MCF 10A (cell line): ENCODE data around the gene PTPRG. TPM values are rescaled to one million over a fixed set of nuclear protein-coding genes. Genes with fewer than 3 reads are reported as not detected.

Experiments
- BruUV-seq: library from RNA; stranded (reverse); fragments of 400-500 nt; replicated peaks from 2 replicates; lab custom pipeline; 2021; lab: Mats Ljungman, UMichigan
- CTCF ChIA-PET: fragments of 300-600 bp; sonication (Branson Sonifier 250); formaldehyde crosslinking; extraction: SDS; loops from one replicate; lab custom pipeline; 2021; ENCODE audit warnings: antibody characterized with exemption, inconsistent platforms; lab: Yijun Ruan, JAX
- POLR2A ChIA-PET: fragments of 300-600, 350-650 bp; sonication (Branson Sonifier 250); formaldehyde crosslinking; extraction: SDS; loops from one replicate; lab custom pipeline; 2020; ENCODE audit warnings: antibody characterized with exemption, inconsistent platforms; lab: Yijun Ruan, JAX
- DNase-seq: peaks from one replicate; pipeline ENCODE4 v3.0.0-alpha.2; 2018; ENCODE audit not compliant: unreplicated experiment
- H3K27ac Mint-ChIP-seq: one replicate; pipeline ENCODE4 v1.8.0; 2022; ENCODE audit warnings: mild to moderate bottlenecking, low read depth, mixed read lengths; ENCODE audit not compliant: unreplicated experiment
- H3K27me3 Mint-ChIP-seq: one replicate; pipeline ENCODE4 v1.8.0; 2022; ENCODE audit warnings: mixed read lengths; ENCODE audit not compliant: insufficient read depth, unreplicated experiment
- H3K36me3 Mint-ChIP-seq: one replicate; pipeline ENCODE4 v1.8.0; 2022; ENCODE audit warnings: mild to moderate bottlenecking, moderate library complexity, mixed read lengths; ENCODE audit not compliant: insufficient read depth, unreplicated experiment
- H3K4me1 Mint-ChIP-seq: one replicate; pipeline ENCODE4 v1.8.0; 2022; ENCODE audit warnings: mixed read lengths; ENCODE audit not compliant: insufficient read depth, unreplicated experiment
- H3K4me3 Mint-ChIP-seq: one replicate; pipeline ENCODE4 v1.8.0; 2022; ENCODE audit warnings: mild to moderate bottlenecking, moderate library complexity, mixed read lengths; ENCODE audit not compliant: unreplicated experiment
- H3K9me3 Mint-ChIP-seq: one replicate; pipeline ENCODE4 v1.8.0; 2022; ENCODE audit warnings: mixed read lengths; ENCODE audit not compliant: unreplicated experiment
- intact Hi-C: fragments of 100-400 bp; cut with micrococcal nuclease; formaldehyde crosslinking; loops from 2 replicates; pipeline ENCODE4 v1.14.1; 2022
- total RNA-seq: library from RNA; stranded (reverse); gene quantifications from 2 replicates; pipeline ENCODE4 v1.2.3, GENCODE V29; 2022
- TF ChIP-seq, protein P1 (sequence below): fragments of 200-600 bp; IDR thresholded peaks from one replicate; pipeline ENCODE4 v1.8.0; 2022; ENCODE audit warnings: antibody characterized with exemption, mild to moderate bottlenecking; ENCODE audit not compliant: unreplicated experiment

PTPRG gene
- total RNA-seq, 1 experiment from 2014 or later, result 54.5 TPM

GRCh38 chr3:61679026-61679425 is 117.7 kb downstream of the PTPRG start:
- Mint-ChIP-seq H3K9me3 (no peaks in the 10 kb centered on the region), H3K36me3 (peaks cover 7% of the 10 kb centered on the region), H3K27ac (no peak overlapping the region), H3K27me3 (no peaks in the 10 kb centered on the region), H3K4me3 (no peak overlapping the region), H3K4me1 (peaks cover 18% of the 10 kb centered on the region)
- ChIA-PET CTCF (interaction anchor here (0.6 to 1.1 kb wide), 2 partner anchors 48 to 114 kb away, joined by 3 to 6 read pairs; no protein-coding TSS in a partner anchor), POLR2A (no interaction called here)
- no TSS peak for BruUV-seq
- TF ChIP-seq, protein P1, sequence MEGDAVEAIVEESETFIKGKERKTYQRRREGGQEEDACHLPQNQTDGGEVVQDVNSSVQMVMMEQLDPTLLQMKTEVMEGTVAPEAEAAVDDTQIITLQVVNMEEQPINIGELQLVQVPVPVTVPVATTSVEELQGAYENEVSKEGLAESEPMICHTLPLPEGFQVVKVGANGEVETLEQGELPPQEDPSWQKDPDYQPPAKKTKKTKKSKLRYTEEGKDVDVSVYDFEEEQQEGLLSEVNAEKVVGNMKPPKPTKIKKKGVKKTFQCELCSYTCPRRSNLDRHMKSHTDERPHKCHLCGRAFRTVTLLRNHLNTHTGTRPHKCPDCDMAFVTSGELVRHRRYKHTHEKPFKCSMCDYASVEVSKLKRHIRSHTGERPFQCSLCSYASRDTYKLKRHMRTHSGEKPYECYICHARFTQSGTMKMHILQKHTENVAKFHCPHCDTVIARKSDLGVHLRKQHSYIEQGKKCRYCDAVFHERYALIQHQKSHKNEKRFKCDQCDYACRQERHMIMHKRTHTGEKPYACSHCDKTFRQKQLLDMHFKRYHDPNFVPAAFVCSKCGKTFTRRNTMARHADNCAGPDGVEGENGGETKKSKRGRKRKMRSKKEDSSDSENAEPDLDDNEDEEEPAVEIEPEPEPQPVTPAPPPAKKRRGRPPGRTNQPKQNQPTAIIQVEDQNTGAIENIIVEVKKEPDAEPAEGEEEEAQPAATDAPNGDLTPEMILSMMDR, result no peak
- no peak for DNase-seq
- intact Hi-C loops, result no loop called here

GRCh38 chr3:61680617-61681016 is 119.2 kb downstream of the PTPRG start:
- H3K27me3 Mint-ChIP-seq, result no peaks in the 10 kb centered on the region
- CTCF ChIA-PET, result interaction anchor here (0.6 kb wide), 1 partner anchor 1099 kb away, joined by 3 read pairs; no protein-coding TSS in a partner anchor
- no peak overlapping the region for H3K4me3 Mint-ChIP-seq
- BruUV-seq, result no TSS peak
- POLR2A ChIA-PET, result interaction anchor here (1.5 to 1.7 kb wide), 3 partner anchors 11 to 119 kb away, joined by 4 to 5 read pairs (median 5); partner anchors contain the start of gene PTPRG
- no peak for DNase-seq
- H3K27ac Mint-ChIP-seq, result no peak overlapping the region
- no peaks in the 10 kb centered on the region for H3K9me3 Mint-ChIP-seq
- intact Hi-C loops, result no loop called here
- peaks cover 28% of the 10 kb centered on the region for H3K4me1 Mint-ChIP-seq
- TF ChIP-seq, protein P1, result no peak
- peaks cover 7% of the 10 kb centered on the region for H3K36me3 Mint-ChIP-seq

- TF ChIP-seq, protein P1, result no peak
- peaks cover 38% of the 10 kb centered on the region for H3K4me1 Mint-ChIP-seq
- no TSS peak for BruUV-seq
- no peaks in the 10 kb centered on the region for H3K9me3 Mint-ChIP-seq
- intact Hi-C loops, result no loop called here
- DNase-seq, result no peak
- ChIA-PET CTCF (interaction anchor here (0.6 kb wide), 1 partner anchor 193 kb away, joined by 3 read pairs; no protein-coding TSS in a partner anchor), POLR2A (interaction anchor here (1.4 to 3.0 kb wide), 6 partner anchors 8 to 120 kb away, joined by 4 to 16 read pairs (median 10); partner anchors contain the start of gene PTPRG)
- H3K27ac Mint-ChIP-seq, result peak overlapping the region; percentile 65
- H3K4me3 Mint-ChIP-seq, result no peak overlapping the region
- H3K27me3 Mint-ChIP-seq, result no peaks in the 10 kb centered on the region
- peaks cover 12% of the 10 kb centered on the region for H3K36me3 Mint-ChIP-seq
Observed at GRCh38 chr3:61681636-61682035, 120.3 kb downstream of the PTPRG start.

GRCh38 chr3:61682671-61683548 is 121.5 kb downstream of the PTPRG start:
- H3K27me3 Mint-ChIP-seq, result no peaks in the 10 kb centered on the region
- peaks cover 50% of the 10 kb centered on the region for H3K4me1 Mint-ChIP-seq
- TF ChIP-seq, protein P1, result no peak
- H3K27ac Mint-ChIP-seq, result peak overlapping the region; percentile 65
- POLR2A ChIA-PET, result interaction anchor here (0.6 to 3.0 kb wide), 13 partner anchors 10 to 578 kb away, joined by 3 to 16 read pairs (median 4); partner anchors contain the start of gene PTPRG
- BruUV-seq, result no TSS peak
- H3K36me3 Mint-ChIP-seq, result peaks cover 17% of the 10 kb centered on the region
- intact Hi-C loops, result no loop called here
- peak; percentile 48 for DNase-seq
- CTCF ChIA-PET, result interaction anchor here (0.6 to 1.7 kb wide), 9 partner anchors 13 to 506 kb away, joined by 3 to 8 read pairs (median 4); no protein-coding TSS in a partner anchor
- H3K4me3 Mint-ChIP-seq, result no peak overlapping the region
- no peaks in the 10 kb centered on the region for H3K9me3 Mint-ChIP-seq
